Epithelial cell of esophagus (primary cell): ENCODE results near the gene BARHL1.

Experiments
- DNase-seq: peaks from one replicate; pipeline ENCODE4 v3.0.0; 2010; ENCODE audit warnings: low read depth
- H3K4me3 ChIP-seq: 2 replicates; pipeline ENCODE4 v1.5.1; 2011; ENCODE audit warnings: mild to moderate bottlenecking, low read length, control low read depth
- CTCF ChIP-seq: IDR thresholded peaks from 2 replicates; pipeline ENCODE4 v1.5.1; 2011; ENCODE audit warnings: low read depth, mild to moderate bottlenecking, low read length, control low read depth, inconsistent platforms; ENCODE audit not compliant: insufficient read depth; ENCODE audit errors: missing control alignments

Gene BARHL1

GRCh38 chr9:132541870-132542830, 40.3 kb upstream of the BARHL1 start:
- no peak for TF ChIP-seq CTCF
- no peak overlapping the region for H3K4me3 ChIP-seq
- DNase-seq, result no peak

- no peak overlapping the region for H3K4me3 ChIP-seq
- DNase-seq, result no peak
- TF ChIP-seq CTCF, result no peak
These were observed 39.2 kb upstream of the BARHL1 start for GRCh38 chr9:132543251-132543650.

- H3K4me3 ChIP-seq, result no peak overlapping the region
- DNase-seq, result no peak
- TF ChIP-seq CTCF, result no peak
These were observed 38.4 kb upstream of the BARHL1 start for GRCh38 chr9:132543960-132544359.

- no peak for DNase-seq
- no peak for TF ChIP-seq CTCF
- no peak overlapping the region for H3K4me3 ChIP-seq
These were observed 36.8 kb upstream of the BARHL1 start for GRCh38 chr9:132545578-132545977.

- peak; percentile 33 for TF ChIP-seq CTCF
- H3K4me3 ChIP-seq, result no peak overlapping the region
- DNase-seq, result no peak
These were observed 36.0 kb upstream of the BARHL1 start for GRCh38 chr9:132546148-132547051.

GRCh38 chr9:132547052-132547431, 35.4 kb upstream of the BARHL1 start:
- no peak overlapping the region for H3K4me3 ChIP-seq
- no peak for TF ChIP-seq CTCF
- DNase-seq, result no peak
